DOHH2 (cell line): Measurements from ENCODE around the gene CTPS2.

ENCODE experiments used
- CTCF ChIP-seq: fragments of 200-600 bp; sonication (generic); IDR thresholded peaks from one replicate; pipeline ENCODE4 v1.5.1; 2014; ENCODE audit warnings: antibody characterized with exemption, mild to moderate bottlenecking, low read depth, low read length; ENCODE audit not compliant: poor library complexity, severe bottlenecking
- EZH2phosphoT487 ChIP-seq: fragments of 200-600 bp; sonication (generic); IDR thresholded peaks from 2 replicates; pipeline ENCODE4 v1.6.1; 2017; ENCODE audit warnings: borderline replicate concordance, mild to moderate bottlenecking, antibody characterized with exemption, low read length, moderate library complexity, mixed read lengths

GRCh38 chrX:16664074-16664473, 48.4 kb downstream of the CTPS2 start:
- TF ChIP-seq CTCF (no peak), EZH2phosphoT487 (no peak)
